ENCODE measurements around the gene SAP30BP. TPM values are rescaled to one million over a fixed set of nuclear protein-coding genes. Genes with fewer than 3 reads are reported as not detected.

The SAP30BP gene
- total RNA-seq, 3 donors from 2014 or later (not counting 1 experiment from before 2014, with no cell fraction given): 234 to 246 (median 240) TPM

GRCh38 chr17:75639327-75639726 lies 27.8 kb upstream of the SAP30BP start:
- Mint-ChIP-seq H3K9me3 (no peaks in the 10 kb centered on the region), H3K27me3 (ENCODE audit: low read depth in 2 of 2) (no peaks in the 10 kb centered on the region), H3K4me3 (no peak overlapping the region), H3K36me3 (no peaks in the 10 kb centered on the region), H3K4me1 (no peaks in the 10 kb centered on the region), H3K27ac (no peak overlapping the region)
- Histone ChIP-seq H3K4me1 (ENCODE audit: control insufficient read depth, insufficient read depth, low read length) (no peaks in the 10 kb centered on the region), H3K36me3 (ENCODE audit: control insufficient read depth, insufficient read depth, low read length) (no peaks in the 10 kb centered on the region), H3K4me3 (ENCODE audit: low read length) (no peak overlapping the region), H3K27ac (ENCODE audit: low read length) (no peak overlapping the region), H3K27me3 (ENCODE audit: control insufficient read depth, insufficient read depth, low read length) (no peaks in the 10 kb centered on the region), H3K9me3 (ENCODE audit: control insufficient read depth, insufficient read depth, low read length) (no peaks in the 10 kb centered on the region)
- DNase-seq (no peak), ATAC-seq (no peak)
- 90% methylated on average over 2 of the region's 3 CpGs for WGBS (ENCODE audit: insufficient coverage)
- intact Hi-C loops (cut with micrococcal nuclease): no loop called here
- no peak for TF ChIP-seq CTCF (IDR thresholded peaks at IDR 0.05)

DNA sequence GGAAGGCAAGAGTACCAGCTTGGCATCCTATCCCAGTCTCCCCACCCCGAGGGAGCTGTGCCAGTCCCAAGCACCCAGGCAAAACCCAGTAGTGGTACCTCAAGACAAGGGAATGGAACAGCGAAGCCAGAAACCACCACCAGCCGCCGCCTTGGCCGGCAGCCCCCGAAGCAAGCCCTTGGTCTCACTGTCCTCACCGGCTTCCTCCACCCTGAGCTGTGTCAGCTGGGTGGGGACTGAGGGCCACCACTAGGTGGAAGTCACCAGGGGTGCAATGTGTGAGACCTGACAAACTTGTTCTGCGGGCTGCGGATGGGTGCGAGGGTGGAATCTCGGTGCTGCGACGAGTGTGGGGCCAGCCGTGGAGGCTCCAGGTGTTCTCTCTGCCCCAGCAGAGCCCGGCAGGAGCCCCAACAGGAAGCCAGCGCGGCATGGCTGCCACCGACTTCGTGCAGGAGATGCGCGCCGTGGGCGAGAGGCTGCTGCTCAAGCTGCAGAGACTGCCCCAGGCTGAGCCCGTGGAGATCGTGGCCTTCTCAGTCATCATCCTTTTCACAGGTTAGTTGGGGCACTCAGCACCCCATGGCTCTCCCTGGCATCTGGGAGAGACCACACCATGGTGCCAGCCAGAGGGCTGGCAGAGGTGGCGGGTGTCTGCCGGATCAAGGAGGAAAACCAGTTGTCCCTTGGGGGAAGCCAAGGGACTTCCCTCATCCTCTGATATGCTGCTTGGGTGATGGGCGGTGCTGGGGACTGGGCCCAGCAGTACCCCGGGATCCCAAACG lies 27.2 kb upstream of the SAP30BP start:
- 94% methylated on average over 30 of the region's 30 CpGs for WGBS (ENCODE audit: insufficient coverage)
- Histone ChIP-seq H3K4me3 (ENCODE audit: low read length) (no peak overlapping the region), H3K36me3 (ENCODE audit: control insufficient read depth, insufficient read depth, low read length) (no peaks in the 10 kb centered on the region), H3K27ac (ENCODE audit: low read length) (no peak overlapping the region), H3K9me3 (ENCODE audit: control insufficient read depth, insufficient read depth, low read length) (no peaks in the 10 kb centered on the region), H3K4me1 (ENCODE audit: control insufficient read depth, insufficient read depth, low read length) (no peaks in the 10 kb centered on the region), H3K27me3 (ENCODE audit: control insufficient read depth, insufficient read depth, low read length) (no peaks in the 10 kb centered on the region)
- H3K36me3 Mint-ChIP-seq: no peaks in the 10 kb centered on the region
- H3K27me3 Mint-ChIP-seq (ENCODE audit: low read depth in 2 of 2): no peaks in the 10 kb centered on the region
- H3K4me3 Mint-ChIP-seq: no peak overlapping the region
- no peaks in the 10 kb centered on the region for H3K9me3 Mint-ChIP-seq
- DNase-seq (no peak), ATAC-seq (no peak)
- intact Hi-C loops (cut with micrococcal nuclease): no loop called here
- no peaks in the 10 kb centered on the region for H3K4me1 Mint-ChIP-seq
- H3K27ac Mint-ChIP-seq: no peak overlapping the region
- TF ChIP-seq CTCF (IDR thresholded peaks at IDR 0.05): no peak

DNA sequence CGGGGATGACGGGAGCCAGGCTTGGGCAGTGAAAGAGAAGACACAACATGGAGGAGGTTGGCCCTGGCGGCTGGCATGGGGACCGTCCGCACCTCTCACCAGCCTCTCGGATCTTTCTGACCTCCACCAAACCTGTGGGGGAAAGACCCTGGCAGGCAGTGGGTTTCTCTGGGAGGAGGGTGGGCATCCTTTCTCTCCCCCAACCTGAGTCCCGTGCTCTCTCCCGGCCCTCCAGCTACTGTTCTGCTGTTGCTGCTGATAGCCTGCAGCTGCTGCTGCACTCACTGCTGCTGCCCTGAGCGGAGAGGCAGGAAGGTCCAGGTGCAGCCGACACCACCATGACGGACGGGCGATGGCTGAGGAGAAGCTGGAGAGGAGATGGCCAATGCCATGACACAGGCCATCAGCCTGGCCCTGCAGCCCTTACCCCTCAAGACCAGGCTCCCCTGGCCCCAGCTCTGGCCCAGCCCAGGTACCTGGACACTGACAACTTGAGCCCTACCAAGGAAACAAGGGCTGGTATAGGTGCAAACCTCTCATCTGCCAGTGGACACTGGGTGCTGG lies 26.5 kb upstream of the SAP30BP start:
- intact Hi-C loops (cut with micrococcal nuclease): no loop called here
- WGBS (ENCODE audit: insufficient coverage): 96% methylated on average over 12 of the region's 13 CpGs
- DNase-seq: no peak
- Mint-ChIP-seq H3K9me3 (no peaks in the 10 kb centered on the region), H3K27ac (no peak overlapping the region), H3K36me3 (no peaks in the 10 kb centered on the region), H3K27me3 (ENCODE audit: low read depth in 2 of 2) (no peaks in the 10 kb centered on the region), H3K4me3 (no peak overlapping the region), H3K4me1 (peaks cover under 1 to 2% of the 10 kb centered on the region in 2 donors)
- Histone ChIP-seq H3K4me3 (ENCODE audit: low read length) (no peak overlapping the region), H3K27ac (ENCODE audit: low read length) (no peak overlapping the region), H3K27me3 (ENCODE audit: control insufficient read depth, insufficient read depth, low read length) (no peaks in the 10 kb centered on the region), H3K9me3 (ENCODE audit: control insufficient read depth, insufficient read depth, low read length) (no peaks in the 10 kb centered on the region), H3K4me1 (ENCODE audit: control insufficient read depth, insufficient read depth, low read length) (no peaks in the 10 kb centered on the region), H3K36me3 (ENCODE audit: control insufficient read depth, insufficient read depth, low read length) (no peaks in the 10 kb centered on the region)
- ATAC-seq: no peak
- TF ChIP-seq CTCF (IDR thresholded peaks at IDR 0.05): no peak
